Stomach (tissue), 9 donors: ENCODE measurements around the gene PTGS1. TPM values are rescaled to one million over a fixed set of nuclear protein-coding genes. Genes with fewer than 3 reads are reported as not detected.

Source experiments
- DNase-seq, 2 donors: peaks; one replicate each; pipeline versions ENCODE4 v3.0.0 to v3.0.0-alpha.2; 2013 to 2019
- H3K27ac ChIP-seq, 5 donors: fragments of 200-600 bp in 4 of 5; sonication (generic) in 4 of 5; one replicate each; pipeline ENCODE4 v1.5.1; 2013 to 2019; ENCODE audit warnings: mild to moderate bottlenecking in 1 of 5, moderate library complexity in 1 of 5
- H3K27me3 ChIP-seq, 3 donors: fragments of 200-600 bp; sonication (generic); one replicate each; pipeline ENCODE4 v1.5.1; 2017 to 2019; ENCODE audit warnings: mixed run types in 1 of 3
- H3K36me3 ChIP-seq, 4 donors: fragments of 200-600 bp; sonication (generic); 1 replicate in 3 of 4; 2 replicates in 1 of 4; pipeline ENCODE4 v1.5.1; 2016 to 2019
- H3K4me1 ChIP-seq, 4 donors: fragments of 200-600 bp; sonication (generic); one replicate each; pipeline ENCODE4 v1.5.1; 2016 to 2019
- H3K4me3 ChIP-seq, 4 donors: fragments of 200-600 bp; sonication (generic) in 3 of 4; one replicate each; pipeline ENCODE4 v1.5.1; 2016 to 2019; ENCODE audit warnings: mild to moderate bottlenecking in 1 of 4
- H3K9me3 ChIP-seq, 4 donors: fragments of 200-600 bp; sonication (generic); one replicate each; pipeline ENCODE4 v1.5.1; 2016 to 2019
- EP300 ChIP-seq: sonication (generic); formaldehyde crosslinking; IDR thresholded peaks from one replicate; pipeline ENCODE4 v1.6.1; 2017; ENCODE audit warnings: antibody characterized with exemption
- POLR2A ChIP-seq, 4 donors: fragments of 450-650 bp; IDR thresholded peaks; one replicate each; pipeline ENCODE4 v1.6.1; 2016; ENCODE audit warnings: antibody characterized with exemption in 4 of 4, control low read depth in 2 of 4, mild to moderate bottlenecking in 1 of 4, moderate library complexity in 1 of 4
- POLR2AphosphoS5 ChIP-seq, 3 donors: sonication (generic); formaldehyde crosslinking; IDR thresholded peaks; one replicate each; pipeline ENCODE4 v1.6.1; 2016; ENCODE audit warnings: antibody characterized with exemption in 3 of 3
- WGBS, 5 donors: extraction: QIAGEN DNeasy Blood & Tissue Kit in 3 of 5; methylation state at CpG; one replicate each; pipeline versions ENCODE4 v1.1.5 to v1.1.7; 2013 to 2018; 5-methylcytosine and 5-hydroxymethylcytosine counted together
- intact Hi-C: fragments of 100-400 bp; cut with DNase I; formaldehyde crosslinking; loops from one replicate; pipeline ENCODE4 v1.15.1; 2023; ENCODE audit warnings: low total_unique reads
- polyA plus RNA-seq, 3 donors: library from polyadenylated mRNA; stranded (reverse); fragments of 200-250 nt; gene quantifications; one replicate each; pipeline ENCODE4 v1.2.3, GENCODE V29; 2013
- total RNA-seq, 5 donors: library from RNA; depleted of rRNA; stranded (reverse); fragments of >200 nt; gene quantifications; one replicate each; pipeline versions ENCODE4 v1.1.0 to v1.2.3, GENCODE V29; 2014 to 2016
- TF ChIP-seq, protein P1 (sequence below), 7 experiments: fragments of 450-650 bp in 4 of 7; fragments of 200-600 bp in 3 of 7; sonication (generic) in 3 of 7; IDR thresholded peaks; one replicate each; pipeline ENCODE4 v1.5.1; 2016 to 2019; ENCODE audit warnings: antibody characterized with exemption in 7 of 7, control low read depth in 2 of 7, mild to moderate bottlenecking in 1 of 7
- donor health status: healthy with polysubstance abuse.
- donor health status: Bipolar disorder and iron deficiency.
- donor health status: healthy.

The PTGS1 gene
- total and polyA plus RNA-seq, 8 donors, result 6.4 to 49.6 (median 15.1) TPM

GRCh38 chr9:122381206-122381950 lies 10.6 kb downstream of the PTGS1 start:
- no peak overlapping the region for H3K4me3 ChIP-seq
- H3K36me3 ChIP-seq, result peaks cover 0 to 47% (median 28%) of the 10 kb centered on the region in 4 donors
- TF ChIP-seq EP300 (no peak), POLR2A (IDR thresholded peaks at IDR 0.05) (no peak), POLR2AphosphoS5 (IDR thresholded peaks at IDR 0.05) (no peak)
- TF ChIP-seq, protein P1, sequence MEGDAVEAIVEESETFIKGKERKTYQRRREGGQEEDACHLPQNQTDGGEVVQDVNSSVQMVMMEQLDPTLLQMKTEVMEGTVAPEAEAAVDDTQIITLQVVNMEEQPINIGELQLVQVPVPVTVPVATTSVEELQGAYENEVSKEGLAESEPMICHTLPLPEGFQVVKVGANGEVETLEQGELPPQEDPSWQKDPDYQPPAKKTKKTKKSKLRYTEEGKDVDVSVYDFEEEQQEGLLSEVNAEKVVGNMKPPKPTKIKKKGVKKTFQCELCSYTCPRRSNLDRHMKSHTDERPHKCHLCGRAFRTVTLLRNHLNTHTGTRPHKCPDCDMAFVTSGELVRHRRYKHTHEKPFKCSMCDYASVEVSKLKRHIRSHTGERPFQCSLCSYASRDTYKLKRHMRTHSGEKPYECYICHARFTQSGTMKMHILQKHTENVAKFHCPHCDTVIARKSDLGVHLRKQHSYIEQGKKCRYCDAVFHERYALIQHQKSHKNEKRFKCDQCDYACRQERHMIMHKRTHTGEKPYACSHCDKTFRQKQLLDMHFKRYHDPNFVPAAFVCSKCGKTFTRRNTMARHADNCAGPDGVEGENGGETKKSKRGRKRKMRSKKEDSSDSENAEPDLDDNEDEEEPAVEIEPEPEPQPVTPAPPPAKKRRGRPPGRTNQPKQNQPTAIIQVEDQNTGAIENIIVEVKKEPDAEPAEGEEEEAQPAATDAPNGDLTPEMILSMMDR (IDR thresholded peaks at IDR 0.05), result no peak
- H3K9me3 ChIP-seq, result peaks cover 0 to 7% (median 3%) of the 10 kb centered on the region in 4 donors
- H3K4me1 ChIP-seq, result peaks cover 13 to 29% (median 20%) of the 10 kb centered on the region in 4 donors
- H3K27me3 ChIP-seq, result no peaks in the 10 kb centered on the region
- peak overlapping the region in 1 of 5 donors; percentile 7 for H3K27ac ChIP-seq
- no peak for DNase-seq
- intact Hi-C loops, result no loop called here
- WGBS, 5 donors, result 91 to 96% (median 95%) methylated on average over 11 to 14 of the region's 14 CpGs

GRCh38 chr9:122382901-122383850 lies 12.4 kb downstream of the PTGS1 start:
- no peak for DNase-seq
- peaks cover 0 to 12% (median 6%) of the 10 kb centered on the region in 4 donors for H3K4me1 ChIP-seq
- peaks cover 0 to 7% (median 3%) of the 10 kb centered on the region in 4 donors for H3K9me3 ChIP-seq
- WGBS, 5 donors, result 73 to 83% (median 76%) methylated on average over 9 to 16 of the region's 16 CpGs
- H3K27me3 ChIP-seq, result no peaks in the 10 kb centered on the region
- H3K36me3 ChIP-seq, result peaks cover 7 to 59% (median 36%) of the 10 kb centered on the region in 4 donors
- H3K27ac ChIP-seq, result peak overlapping the region in 4 of 5 donors; percentile 22 to 51 (median 28)
- no peak overlapping the region for H3K4me3 ChIP-seq
- intact Hi-C loops, result no loop called here
- TF ChIP-seq POLR2AphosphoS5 (IDR thresholded peaks at IDR 0.05) (no peak), POLR2A (IDR thresholded peaks at IDR 0.05) (no peak), EP300 (no peak)
- TF ChIP-seq, protein P1 (IDR thresholded peaks at IDR 0.05), result no peak

DNA sequence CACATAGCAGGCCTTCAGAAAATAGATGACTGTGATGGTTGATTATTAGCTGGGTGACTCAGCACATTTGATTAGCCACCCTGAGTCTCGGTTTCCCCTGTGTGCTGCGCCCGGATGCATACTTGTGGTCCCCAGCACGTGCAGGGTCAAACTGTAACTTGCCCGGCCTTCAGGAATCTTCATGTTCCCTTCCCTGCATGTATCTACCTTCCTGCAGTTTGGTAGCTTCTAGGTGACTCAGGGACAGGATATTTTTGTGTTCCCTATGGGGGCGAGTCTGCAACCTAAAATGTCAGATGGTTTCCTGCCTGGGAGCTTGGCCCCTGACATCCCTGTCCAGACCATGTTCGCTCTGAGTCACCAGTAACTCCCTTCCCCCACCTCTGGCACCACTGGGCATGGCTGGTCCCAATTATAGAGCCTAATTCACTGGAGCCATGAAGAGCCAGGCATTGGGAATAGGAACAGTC lies 13.2 kb downstream of the PTGS1 start:
- Histone ChIP-seq H3K4me3 (no peak overlapping the region), H3K27me3 (no peaks in the 10 kb centered on the region), H3K4me1 (peaks cover 0 to 12% (median 6%) of the 10 kb centered on the region in 4 donors), H3K27ac (peak overlapping the region in 1 of 5 donors; percentile 30), H3K36me3 (peaks cover 7 to 50% (median 32%) of the 10 kb centered on the region in 4 donors), H3K9me3 (peaks cover 0 to 7% (median 3%) of the 10 kb centered on the region in 4 donors)
- no peak for DNase-seq
- 74 to 90% (median 86%) methylated on average over 6 to 7 of the region's 7 CpGs for WGBS, 5 donors
- intact Hi-C loops, result no loop called here
- TF ChIP-seq POLR2A (IDR thresholded peaks at IDR 0.05) (no peak), POLR2AphosphoS5 (IDR thresholded peaks at IDR 0.05) (no peak), EP300 (no peak)
- TF ChIP-seq, protein P1 (IDR thresholded peaks at IDR 0.05), result no peak

DNA sequence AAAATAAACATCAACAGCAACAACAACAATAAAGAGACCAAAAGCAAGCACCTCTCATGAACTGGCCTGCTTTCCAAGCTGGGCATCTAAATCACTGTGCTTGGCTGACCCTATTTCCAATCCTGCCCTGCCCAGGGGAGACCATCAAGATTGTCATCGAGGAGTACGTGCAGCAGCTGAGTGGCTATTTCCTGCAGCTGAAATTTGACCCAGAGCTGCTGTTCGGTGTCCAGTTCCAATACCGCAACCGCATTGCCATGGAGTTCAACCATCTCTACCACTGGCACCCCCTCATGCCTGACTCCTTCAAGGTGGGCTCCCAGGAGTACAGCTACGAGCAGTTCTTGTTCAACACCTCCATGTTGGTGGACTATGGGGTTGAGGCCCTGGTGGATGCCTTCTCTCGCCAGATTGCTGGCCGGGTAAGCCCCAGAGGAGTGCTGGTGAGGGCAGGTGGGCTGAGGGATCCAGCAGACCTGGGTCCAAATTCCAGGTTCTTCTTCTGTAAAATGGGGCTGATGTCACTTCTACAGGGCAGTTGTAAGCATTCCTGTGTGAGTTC lies 15.6 kb downstream of the PTGS1 start:
- H3K9me3 ChIP-seq, result no peaks in the 10 kb centered on the region
- no peak overlapping the region for H3K4me3 ChIP-seq
- 87 to 91% (median 90%) methylated on average over 8 of the region's 8 CpGs for WGBS, 5 donors
- H3K27me3 ChIP-seq, result no peaks in the 10 kb centered on the region
- TF ChIP-seq POLR2A (IDR thresholded peaks at IDR 0.05), result no peak
- TF ChIP-seq, protein P1 (IDR thresholded peaks at IDR 0.05), result no peak
- TF ChIP-seq EP300, result no peak
- no peak for TF ChIP-seq POLR2AphosphoS5 (IDR thresholded peaks at IDR 0.05)
- H3K27ac ChIP-seq, result no peak overlapping the region
- intact Hi-C loops, result no loop called here
- no peak for DNase-seq
- H3K4me1 ChIP-seq, result peaks cover 3 to 22% (median 9%) of the 10 kb centered on the region in 4 donors
- peaks cover 7 to 46% (median 27%) of the 10 kb centered on the region in 4 donors for H3K36me3 ChIP-seq
